ENCODE measurements around the gene DPEP1.

DNA sequence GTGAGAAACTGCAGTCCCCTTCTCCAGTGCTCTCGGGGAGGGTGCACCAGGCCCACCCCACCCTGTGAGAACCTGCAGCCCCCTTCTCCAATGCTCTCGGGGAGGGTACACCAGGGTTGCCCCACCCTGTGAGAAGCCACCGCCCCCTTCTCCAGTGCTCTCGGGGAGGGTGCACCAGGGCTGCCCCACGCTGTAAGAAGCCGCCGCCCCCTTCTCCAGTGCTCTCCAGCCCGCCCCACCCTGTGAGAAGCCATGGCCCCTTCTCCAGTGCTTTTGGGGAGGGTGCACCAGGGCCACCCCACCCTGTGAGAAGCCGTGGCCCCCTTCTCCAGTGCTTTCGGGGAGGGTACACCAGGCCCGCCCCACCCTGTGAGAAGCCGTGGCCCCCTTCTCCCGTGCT lies 56.3 kb downstream of the DPEP1 start:
- TF ChIP-seq, protein P1, sequence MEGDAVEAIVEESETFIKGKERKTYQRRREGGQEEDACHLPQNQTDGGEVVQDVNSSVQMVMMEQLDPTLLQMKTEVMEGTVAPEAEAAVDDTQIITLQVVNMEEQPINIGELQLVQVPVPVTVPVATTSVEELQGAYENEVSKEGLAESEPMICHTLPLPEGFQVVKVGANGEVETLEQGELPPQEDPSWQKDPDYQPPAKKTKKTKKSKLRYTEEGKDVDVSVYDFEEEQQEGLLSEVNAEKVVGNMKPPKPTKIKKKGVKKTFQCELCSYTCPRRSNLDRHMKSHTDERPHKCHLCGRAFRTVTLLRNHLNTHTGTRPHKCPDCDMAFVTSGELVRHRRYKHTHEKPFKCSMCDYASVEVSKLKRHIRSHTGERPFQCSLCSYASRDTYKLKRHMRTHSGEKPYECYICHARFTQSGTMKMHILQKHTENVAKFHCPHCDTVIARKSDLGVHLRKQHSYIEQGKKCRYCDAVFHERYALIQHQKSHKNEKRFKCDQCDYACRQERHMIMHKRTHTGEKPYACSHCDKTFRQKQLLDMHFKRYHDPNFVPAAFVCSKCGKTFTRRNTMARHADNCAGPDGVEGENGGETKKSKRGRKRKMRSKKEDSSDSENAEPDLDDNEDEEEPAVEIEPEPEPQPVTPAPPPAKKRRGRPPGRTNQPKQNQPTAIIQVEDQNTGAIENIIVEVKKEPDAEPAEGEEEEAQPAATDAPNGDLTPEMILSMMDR (IDR thresholded peaks at IDR 0.05), result no peak
- no peak for TF ChIP-seq POLR2A (IDR thresholded peaks at IDR 0.05)
- no peak for TF ChIP-seq EP300 (IDR thresholded peaks at IDR 0.05)

Data from sigmoid colon (tissue), 4 donors.